Vagina (tissue), 2 donors: ENCODE measurements around the gene ZNF681. TPM values are rescaled to one million over a fixed set of nuclear protein-coding genes. Genes with fewer than 3 reads are reported as not detected.
"Not testable (repeated sequence)": the region's sequence is repeated elsewhere in the genome, so short reads cannot be mapped to it uniquely, and the experiment has no call there.

Experiments
- DNase-seq, 2 donors: peaks; one replicate each; pipeline ENCODE4 v3.0.0-alpha.2; 2017; ENCODE audit errors: extremely low spot score in 2 of 2
- H3K27ac ChIP-seq: fragments of 200-600 bp; sonication (generic); one replicate; pipeline ENCODE4 v1.5.1; 2019
- H3K27me3 ChIP-seq: fragments of 200-600 bp; sonication (generic); one replicate; pipeline ENCODE4 v1.5.1; 2019
- H3K36me3 ChIP-seq, 2 donors: fragments of 200-600 bp; sonication (generic); one replicate each; pipeline ENCODE4 v1.5.1; 2017 to 2019
- H3K4me1 ChIP-seq: fragments of 200-600 bp; sonication (generic); one replicate; pipeline ENCODE4 v1.5.1; 2019
- H3K4me3 ChIP-seq, 2 donors: fragments of 200-600 bp; sonication (generic); 1 replicate in 1 of 2; 2 replicates in 1 of 2; pipeline ENCODE4 v1.5.1; 2016 to 2019
- H3K9me3 ChIP-seq: fragments of 200-600 bp; sonication (generic); one replicate; pipeline ENCODE4 v1.5.1; 2019
- POLR2A ChIP-seq, 2 donors: fragments of 450-650 bp; IDR thresholded peaks; one replicate each; pipeline ENCODE4 v1.6.1; 2017; ENCODE audit warnings: antibody characterized with exemption in 2 of 2, mild to moderate bottlenecking in 2 of 2, moderate library complexity in 2 of 2
- POLR2AphosphoS5 ChIP-seq, 2 donors: sonication (generic); formaldehyde crosslinking; IDR thresholded peaks; one replicate each; pipeline ENCODE4 v1.9.0; 2017; ENCODE audit warnings: antibody characterized with exemption in 2 of 2, mild to moderate bottlenecking in 2 of 2, low read depth in 1 of 2; ENCODE audit not compliant: insufficient read depth in 1 of 2
- intact Hi-C: fragments of 100-400 bp; cut with DNase I; formaldehyde crosslinking; loops from one replicate; pipeline ENCODE4 v1.15.1; 2023
- total RNA-seq: library from RNA; depleted of rRNA; stranded (reverse); fragments of >200 nt; gene quantifications from one replicate; pipeline ENCODE4 v1.2.3, GENCODE V29; 2016
- TF ChIP-seq, protein P1 (sequence below), 3 experiments: fragments of 450-650 bp in 2 of 3; fragments of 200-600 bp in 1 of 3; sonication (generic) in 1 of 3; IDR thresholded peaks; one replicate each; pipeline ENCODE4 v1.5.1; 2017 to 2019; ENCODE audit warnings: antibody characterized with exemption in 3 of 3, mild to moderate bottlenecking in 2 of 3, moderate library complexity in 2 of 3

Gene ZNF681
- total RNA-seq, 1 donor from 2014 or later, result 1.7 TPM

DNA sequence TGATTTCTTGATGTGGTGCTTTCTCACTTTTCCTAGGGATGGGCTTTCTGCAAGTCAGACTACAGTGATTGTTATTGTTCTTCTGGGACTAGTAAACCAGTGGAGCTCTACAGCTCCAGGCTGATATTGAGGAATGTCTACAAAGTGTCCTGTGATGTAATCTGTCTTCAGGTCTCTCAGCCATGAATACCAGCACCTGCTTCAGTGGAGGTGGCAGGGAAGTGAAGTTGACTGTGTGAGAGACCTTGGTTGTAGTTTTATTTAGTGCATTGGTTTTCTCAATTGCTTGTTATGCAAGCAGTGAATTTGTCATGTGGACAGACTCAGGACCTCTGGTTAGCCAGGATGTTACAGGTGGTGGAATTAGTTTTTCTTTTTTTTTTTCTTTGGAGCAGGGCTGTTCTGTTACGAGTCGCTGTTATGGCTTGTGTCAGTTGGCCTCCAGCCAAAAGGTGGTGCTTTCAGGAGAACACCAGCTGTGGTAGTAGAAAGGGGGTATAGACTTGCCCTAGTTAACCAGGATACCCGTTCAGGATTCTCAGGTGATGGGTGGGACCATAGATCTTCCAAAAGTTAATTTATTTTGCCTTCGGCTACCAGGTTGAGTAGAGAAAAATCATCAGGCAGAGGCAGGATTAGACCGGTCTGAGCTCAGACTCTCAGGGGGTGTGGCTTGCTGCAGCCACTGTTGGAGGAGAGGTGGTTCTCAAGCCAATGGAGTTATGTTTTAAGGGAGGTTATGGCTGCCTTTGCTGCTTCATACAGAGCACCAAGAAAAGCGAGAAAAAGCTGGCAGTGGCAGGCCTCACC is 59.8 kb downstream of the ZNF681 start:
- H3K4me1 ChIP-seq, result no peaks in the 10 kb centered on the region
- H3K9me3 ChIP-seq, result no peaks in the 10 kb centered on the region
- no peak for DNase-seq
- H3K27me3 ChIP-seq, result no peaks in the 10 kb centered on the region
- no peak overlapping the region for H3K4me3 ChIP-seq
- intact Hi-C loops, result no loop called here
- H3K36me3 ChIP-seq, result no peaks in the 10 kb centered on the region
- TF ChIP-seq POLR2A (IDR thresholded peaks at IDR 0.05) (no peak), POLR2AphosphoS5 (IDR thresholded peaks at IDR 0.05; ENCODE audit: insufficient read depth in 1 of 2, low read depth in 1 of 2) (no peak)
- TF ChIP-seq, protein P1, sequence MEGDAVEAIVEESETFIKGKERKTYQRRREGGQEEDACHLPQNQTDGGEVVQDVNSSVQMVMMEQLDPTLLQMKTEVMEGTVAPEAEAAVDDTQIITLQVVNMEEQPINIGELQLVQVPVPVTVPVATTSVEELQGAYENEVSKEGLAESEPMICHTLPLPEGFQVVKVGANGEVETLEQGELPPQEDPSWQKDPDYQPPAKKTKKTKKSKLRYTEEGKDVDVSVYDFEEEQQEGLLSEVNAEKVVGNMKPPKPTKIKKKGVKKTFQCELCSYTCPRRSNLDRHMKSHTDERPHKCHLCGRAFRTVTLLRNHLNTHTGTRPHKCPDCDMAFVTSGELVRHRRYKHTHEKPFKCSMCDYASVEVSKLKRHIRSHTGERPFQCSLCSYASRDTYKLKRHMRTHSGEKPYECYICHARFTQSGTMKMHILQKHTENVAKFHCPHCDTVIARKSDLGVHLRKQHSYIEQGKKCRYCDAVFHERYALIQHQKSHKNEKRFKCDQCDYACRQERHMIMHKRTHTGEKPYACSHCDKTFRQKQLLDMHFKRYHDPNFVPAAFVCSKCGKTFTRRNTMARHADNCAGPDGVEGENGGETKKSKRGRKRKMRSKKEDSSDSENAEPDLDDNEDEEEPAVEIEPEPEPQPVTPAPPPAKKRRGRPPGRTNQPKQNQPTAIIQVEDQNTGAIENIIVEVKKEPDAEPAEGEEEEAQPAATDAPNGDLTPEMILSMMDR (IDR thresholded peaks at IDR 0.05), result no peak
- no peak overlapping the region for H3K27ac ChIP-seq

DNA sequence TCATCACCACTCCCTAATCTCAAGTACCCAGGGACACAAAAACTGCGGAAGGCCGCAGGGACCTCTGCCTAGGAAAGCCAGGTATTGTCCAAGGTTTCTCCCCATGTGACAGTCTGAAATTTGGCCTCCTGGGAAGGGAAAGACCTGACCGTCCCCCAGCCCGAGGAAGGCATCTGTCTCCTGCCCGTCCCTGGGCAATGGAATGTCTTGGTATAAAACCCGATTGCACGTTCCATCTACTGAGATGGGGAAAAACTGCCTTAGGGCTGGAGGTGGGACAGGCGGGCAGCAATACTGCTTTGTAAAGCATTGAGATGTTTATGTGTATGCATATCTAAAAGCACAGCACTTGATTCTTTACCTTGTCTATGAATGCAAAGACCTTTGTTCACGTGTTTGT is 65.8 kb downstream of the ZNF681 start:
- H3K27me3 ChIP-seq, DNase-seq, H3K4me3 ChIP-seq, intact Hi-C loops, H3K27ac ChIP-seq, H3K36me3 ChIP-seq, H3K4me1 ChIP-seq, H3K9me3 ChIP-seq: not testable (repeated sequence)

Other genes with a start within 250 kb of the ZNF681 start
- gene ZNF675, start 71.7 kb downstream of the ZNF681 start, total RNA-seq, result 9.6 TPM
- gene ZNF726, start 156.0 kb upstream of the ZNF681 start, total RNA-seq, result 2.5 TPM